ENCODE data around the gene RARG.

RARG gene

DNA sequence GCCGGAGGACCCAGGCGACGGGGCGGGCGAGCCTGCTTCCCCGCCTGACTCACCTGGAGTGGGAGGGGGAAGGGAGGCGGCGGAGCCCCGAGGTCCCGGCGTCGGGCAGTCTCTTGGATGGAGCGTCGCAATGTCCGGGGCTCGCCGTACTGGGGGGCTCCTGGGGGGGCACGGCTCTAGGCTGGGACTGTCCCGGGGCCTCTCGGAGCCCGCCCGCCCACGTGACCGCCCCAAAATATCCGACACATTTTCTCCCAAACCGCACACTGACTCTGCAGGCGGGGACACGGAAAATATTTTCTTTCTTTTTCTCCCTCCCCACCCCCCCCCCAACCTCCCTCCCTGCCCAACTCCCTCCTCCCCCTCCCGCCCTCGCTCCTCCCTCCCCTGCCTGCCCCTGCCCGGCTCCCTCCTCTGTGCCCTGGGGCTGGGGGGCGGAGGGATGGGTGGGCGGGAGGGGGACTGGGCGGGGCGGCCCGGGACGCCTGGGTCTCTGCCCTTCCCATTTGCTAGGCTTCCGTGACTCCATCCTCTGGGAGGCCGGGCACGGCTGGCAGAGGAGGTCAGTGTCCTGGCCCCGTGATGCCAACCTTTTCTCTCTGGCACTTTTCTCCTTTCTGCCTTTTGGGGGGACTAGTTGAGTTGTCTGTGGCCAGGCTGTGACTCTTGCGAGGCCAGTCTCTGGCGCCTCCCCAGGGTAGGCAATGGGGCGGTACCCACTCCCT, at the start of gene RARG:
Gene RARG, minus strand, starts transcription at position 289 of the 725 bp plus-strand sequence. CDS start 4,664 bp downstream, outside the sequence.
- peak within 1 kb of the TSS; percentile 81 for H3K4me3 ChIP-seq (ENCODE audit: control insufficient read depth, low read depth, low read length)
- TF ChIP-seq, protein P1, sequence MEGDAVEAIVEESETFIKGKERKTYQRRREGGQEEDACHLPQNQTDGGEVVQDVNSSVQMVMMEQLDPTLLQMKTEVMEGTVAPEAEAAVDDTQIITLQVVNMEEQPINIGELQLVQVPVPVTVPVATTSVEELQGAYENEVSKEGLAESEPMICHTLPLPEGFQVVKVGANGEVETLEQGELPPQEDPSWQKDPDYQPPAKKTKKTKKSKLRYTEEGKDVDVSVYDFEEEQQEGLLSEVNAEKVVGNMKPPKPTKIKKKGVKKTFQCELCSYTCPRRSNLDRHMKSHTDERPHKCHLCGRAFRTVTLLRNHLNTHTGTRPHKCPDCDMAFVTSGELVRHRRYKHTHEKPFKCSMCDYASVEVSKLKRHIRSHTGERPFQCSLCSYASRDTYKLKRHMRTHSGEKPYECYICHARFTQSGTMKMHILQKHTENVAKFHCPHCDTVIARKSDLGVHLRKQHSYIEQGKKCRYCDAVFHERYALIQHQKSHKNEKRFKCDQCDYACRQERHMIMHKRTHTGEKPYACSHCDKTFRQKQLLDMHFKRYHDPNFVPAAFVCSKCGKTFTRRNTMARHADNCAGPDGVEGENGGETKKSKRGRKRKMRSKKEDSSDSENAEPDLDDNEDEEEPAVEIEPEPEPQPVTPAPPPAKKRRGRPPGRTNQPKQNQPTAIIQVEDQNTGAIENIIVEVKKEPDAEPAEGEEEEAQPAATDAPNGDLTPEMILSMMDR (IDR thresholded peaks at IDR 0.05; ENCODE audit: control insufficient read depth, insufficient read depth, low read depth, low read length, missing control alignments), result no peak
- DNase-seq (ENCODE audit: low read depth), result no peak

DNA sequence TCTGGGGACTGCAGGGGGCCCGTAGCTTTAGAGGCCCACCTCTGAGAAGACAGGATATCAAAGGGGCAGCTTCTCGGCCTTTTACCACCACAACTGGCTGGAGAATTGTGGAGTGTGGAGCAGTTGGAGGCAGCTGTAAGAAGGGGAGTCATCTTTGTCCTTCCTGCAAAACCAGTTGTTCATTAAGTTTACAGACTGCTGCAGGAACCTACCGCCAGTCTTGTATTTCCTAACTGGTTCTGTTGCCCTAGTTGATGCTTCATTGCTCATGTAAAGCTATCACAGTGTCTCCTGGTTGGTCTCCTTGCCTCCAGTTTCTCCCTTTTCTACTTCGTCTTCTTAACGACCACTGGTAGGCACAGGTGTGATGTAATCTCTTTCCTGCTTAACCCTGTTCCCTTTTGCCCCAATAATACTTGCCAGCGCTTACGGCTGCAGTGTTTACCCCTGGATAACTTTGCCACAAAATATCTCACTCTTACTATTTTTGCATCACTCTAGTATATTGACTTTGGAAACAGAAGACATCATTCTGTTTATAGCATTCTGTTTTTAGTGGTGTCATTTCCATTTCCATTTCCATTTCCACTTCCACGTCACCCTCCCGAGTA, 48.0 kb upstream of the RARG start:
- TF ChIP-seq, protein P1 (IDR thresholded peaks at IDR 0.05; ENCODE audit: control insufficient read depth, insufficient read depth, low read depth, low read length, missing control alignments), result no peak
- DNase-seq (ENCODE audit: low read depth), result no peak
- H3K4me3 ChIP-seq (ENCODE audit: control insufficient read depth, low read depth, low read length), result no peak overlapping the region

DNA sequence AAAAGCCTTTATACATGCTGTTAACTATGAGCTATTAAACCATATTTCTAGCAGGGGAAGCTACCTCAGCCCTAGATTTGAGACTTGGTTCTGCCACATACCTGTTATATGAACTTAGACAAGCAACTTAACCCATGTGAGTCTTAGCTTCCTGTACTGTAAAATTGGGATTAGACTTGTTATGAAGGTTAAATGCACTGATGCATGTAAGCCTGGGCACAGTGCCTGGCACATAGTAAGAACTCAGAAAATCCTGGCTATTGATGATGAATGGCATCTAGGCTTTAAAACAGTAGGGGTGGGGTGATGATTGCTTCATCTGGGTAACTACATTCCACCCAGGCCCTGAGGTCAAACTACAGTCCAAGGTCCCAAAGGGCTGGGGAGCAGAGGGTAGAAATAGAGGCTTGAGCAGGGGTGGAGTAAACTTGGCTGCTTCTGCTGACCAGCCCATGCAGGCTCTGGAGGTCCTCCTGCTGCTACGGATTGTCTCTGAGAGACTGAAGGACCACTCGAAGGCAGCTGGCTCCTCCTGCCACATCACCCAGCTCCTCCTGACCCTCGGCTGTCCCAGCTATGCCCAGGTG, 47.4 kb upstream of the RARG start:
- TF ChIP-seq, protein P1 (IDR thresholded peaks at IDR 0.05; ENCODE audit: control insufficient read depth, insufficient read depth, low read depth, low read length, missing control alignments), result no peak
- H3K4me3 ChIP-seq (ENCODE audit: control insufficient read depth, low read depth, low read length), result no peak overlapping the region
- no peak for DNase-seq (ENCODE audit: low read depth)

DNA sequence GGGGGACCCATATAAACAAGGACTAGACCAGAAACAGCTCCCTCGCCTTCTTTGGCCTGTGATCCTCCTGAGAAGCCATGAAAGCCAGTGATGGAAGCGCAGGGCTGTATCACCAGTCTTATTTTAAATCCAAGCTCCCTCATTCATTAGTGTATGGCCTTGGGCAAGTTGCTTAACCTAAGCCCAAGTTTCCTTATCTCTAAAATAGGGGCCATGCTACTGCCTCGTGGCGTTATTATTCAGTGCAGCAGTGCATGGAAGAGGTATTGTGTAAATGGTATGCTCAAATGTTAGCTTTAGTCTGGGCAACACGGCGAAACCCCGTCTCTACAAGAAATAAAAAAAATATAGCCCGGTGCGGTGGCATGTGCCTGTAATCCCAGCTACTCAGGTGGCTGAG, 46.0 kb upstream of the RARG start:
- no peak overlapping the region for H3K4me3 ChIP-seq (ENCODE audit: control insufficient read depth, low read depth, low read length)
- TF ChIP-seq, protein P1 (IDR thresholded peaks at IDR 0.05; ENCODE audit: control insufficient read depth, insufficient read depth, low read depth, low read length, missing control alignments), result no peak
- DNase-seq (ENCODE audit: low read depth), result no peak

DNA sequence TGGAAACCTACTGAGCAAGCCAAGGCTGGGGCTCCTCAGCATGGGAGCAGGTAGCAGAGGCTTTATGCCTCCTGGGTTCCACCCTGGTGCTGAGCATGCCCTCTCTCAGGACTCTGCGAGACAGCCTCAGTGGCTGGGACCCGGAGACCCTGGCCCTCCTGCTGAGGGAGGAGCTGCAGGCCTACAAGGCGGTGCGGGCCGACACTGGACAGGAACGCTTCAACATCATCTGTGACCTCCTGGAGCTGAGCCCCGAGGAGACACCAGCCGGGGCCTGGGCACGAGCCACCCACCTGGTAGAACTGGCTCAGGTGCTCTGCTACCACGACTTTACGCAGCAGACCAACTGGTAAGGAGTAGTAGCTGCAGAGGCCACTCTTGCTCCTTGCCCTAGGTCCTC, 44.5 kb upstream of the RARG start:
- DNase-seq (ENCODE audit: low read depth), result no peak
- no peak overlapping the region for H3K4me3 ChIP-seq (ENCODE audit: control insufficient read depth, low read depth, low read length)
- TF ChIP-seq, protein P1 (IDR thresholded peaks at IDR 0.05; ENCODE audit: control insufficient read depth, insufficient read depth, low read depth, low read length, missing control alignments), result no peak

DNA sequence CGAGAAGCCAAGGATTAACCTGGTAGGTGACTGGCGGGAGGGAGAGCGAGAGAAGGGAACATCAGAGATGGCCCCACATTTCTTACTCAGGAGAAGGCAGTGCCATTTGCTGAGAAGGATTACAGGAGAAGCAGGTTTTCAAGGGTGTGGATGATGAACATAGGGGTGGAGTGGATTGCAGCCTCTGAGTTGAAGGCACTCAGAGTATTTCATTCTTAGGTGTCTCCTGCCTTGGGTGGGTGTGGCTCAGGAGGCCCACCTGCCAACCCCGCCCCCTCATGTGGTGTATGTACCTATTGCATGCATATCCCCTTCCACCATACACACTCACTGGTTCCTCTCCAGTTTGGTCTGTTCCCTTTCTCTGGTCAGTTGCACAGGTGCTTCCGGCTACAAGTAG, 42.4 kb upstream of the RARG start:
- DNase-seq (ENCODE audit: low read depth), result no peak
- TF ChIP-seq, protein P1 (IDR thresholded peaks at IDR 0.05; ENCODE audit: control insufficient read depth, insufficient read depth, low read depth, low read length, missing control alignments), result no peak
- H3K4me3 ChIP-seq (ENCODE audit: control insufficient read depth, low read depth, low read length), result no peak overlapping the region

All from AG09309 (cell line).